GM21423 (cell line): Measurements from ENCODE around the gene MAPKAPK3.
A peak's percentile ranks its signal among the peaks of the same experiment; 100 is the strongest.

Source experiments
- ATAC-seq: cut with Tn5 transposase; IDR thresholded peaks from one replicate; pipeline ENCODE4 v1.9.1; 2021; ENCODE audit warnings: mild to moderate bottlenecking, moderate library complexity; ENCODE audit not compliant: unreplicated experiment

MAPKAPK3 gene

GRCh38 chr3:50608278-50608677 lies 8.7 kb upstream of the MAPKAPK3 start:
- ATAC-seq, result no peak

DNA sequence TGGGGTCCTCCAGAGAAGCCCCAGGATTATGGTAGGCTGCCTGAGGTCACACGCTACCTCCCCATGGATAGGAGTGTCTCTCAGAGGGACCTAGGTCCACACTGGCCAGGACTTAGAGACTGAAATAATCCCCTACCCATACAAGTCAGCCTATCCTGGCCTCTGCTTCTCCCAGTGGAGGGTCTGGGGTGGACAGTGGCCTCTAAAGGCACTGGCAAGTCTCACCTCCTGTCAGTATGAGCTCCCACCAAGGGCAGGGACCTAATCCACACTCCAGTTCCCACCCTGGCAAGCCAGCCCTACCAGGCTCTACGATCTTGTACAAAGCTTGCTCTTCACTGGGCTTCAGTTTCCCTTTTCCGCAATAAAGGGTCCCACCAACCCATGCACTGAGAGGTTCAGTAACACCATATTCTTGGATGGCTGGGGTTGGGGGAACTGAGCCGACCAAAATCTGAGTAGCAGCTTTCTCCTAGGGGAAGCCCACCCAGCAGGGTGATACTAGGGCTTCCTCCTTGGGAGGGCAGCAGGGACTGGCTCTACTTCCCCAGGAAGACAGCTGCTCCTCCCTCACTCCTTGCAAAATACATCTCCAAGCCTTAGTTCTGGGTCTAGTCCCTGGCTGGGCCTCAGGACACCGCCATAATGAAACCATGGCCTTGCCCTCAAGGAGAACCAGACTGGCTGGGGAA lies 7.7 kb upstream of the MAPKAPK3 start:
- ATAC-seq, result no peak

DNA sequence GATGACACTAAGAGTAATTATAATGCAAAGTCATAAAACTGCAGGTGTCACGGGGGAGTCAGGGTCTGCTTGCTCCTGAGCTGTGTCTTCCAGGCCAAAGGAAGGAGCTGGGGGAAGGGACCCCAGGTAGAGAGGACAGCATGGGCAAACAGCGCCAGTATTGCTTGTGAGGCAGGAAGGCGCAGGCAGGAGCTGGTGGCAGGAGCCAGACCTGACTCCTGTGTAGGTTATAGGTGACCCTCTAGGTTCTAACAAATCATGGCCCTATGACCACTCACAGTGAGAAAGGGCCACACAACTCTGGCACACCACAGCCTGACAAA lies 7.2 kb upstream of the MAPKAPK3 start:
- no peak for ATAC-seq

- no peak for ATAC-seq
These were observed 6.6 kb upstream of the MAPKAPK3 start for GRCh38 chr3:50610181-50610971.

DNA sequence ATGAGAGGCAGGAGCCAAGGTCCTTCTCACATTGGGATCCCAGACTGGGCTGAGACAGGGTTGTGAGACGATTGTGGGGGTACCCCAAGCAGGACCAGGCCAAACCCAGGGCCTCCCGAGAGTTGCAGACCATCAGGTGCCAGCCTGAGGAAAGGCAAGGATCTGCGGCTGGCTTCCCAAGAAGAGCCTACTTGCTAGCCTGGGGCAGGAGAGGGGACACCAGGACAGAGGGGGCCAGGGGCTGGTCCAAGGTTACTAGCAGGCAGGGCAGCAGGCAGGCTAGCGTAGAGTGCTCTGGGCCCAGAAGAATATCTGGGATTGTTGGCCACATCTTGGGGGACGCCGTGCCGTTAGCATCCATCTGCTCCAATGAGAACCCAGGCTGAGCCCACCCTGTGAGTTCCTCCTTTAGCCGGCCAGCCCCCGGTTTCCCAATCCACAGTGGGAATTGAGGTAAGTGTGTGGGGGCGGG lies 5.9 kb upstream of the MAPKAPK3 start:
- no peak for ATAC-seq

- peak; percentile 60 for ATAC-seq
These were observed 5.3 kb upstream of the MAPKAPK3 start, which contains the start of gene CISH for GRCh38 chr3:50611464-50612233. CISH (minus strand) TSS chr3:50611774; CDS start chr3:50611650, 124 bp downstream.

DNA sequence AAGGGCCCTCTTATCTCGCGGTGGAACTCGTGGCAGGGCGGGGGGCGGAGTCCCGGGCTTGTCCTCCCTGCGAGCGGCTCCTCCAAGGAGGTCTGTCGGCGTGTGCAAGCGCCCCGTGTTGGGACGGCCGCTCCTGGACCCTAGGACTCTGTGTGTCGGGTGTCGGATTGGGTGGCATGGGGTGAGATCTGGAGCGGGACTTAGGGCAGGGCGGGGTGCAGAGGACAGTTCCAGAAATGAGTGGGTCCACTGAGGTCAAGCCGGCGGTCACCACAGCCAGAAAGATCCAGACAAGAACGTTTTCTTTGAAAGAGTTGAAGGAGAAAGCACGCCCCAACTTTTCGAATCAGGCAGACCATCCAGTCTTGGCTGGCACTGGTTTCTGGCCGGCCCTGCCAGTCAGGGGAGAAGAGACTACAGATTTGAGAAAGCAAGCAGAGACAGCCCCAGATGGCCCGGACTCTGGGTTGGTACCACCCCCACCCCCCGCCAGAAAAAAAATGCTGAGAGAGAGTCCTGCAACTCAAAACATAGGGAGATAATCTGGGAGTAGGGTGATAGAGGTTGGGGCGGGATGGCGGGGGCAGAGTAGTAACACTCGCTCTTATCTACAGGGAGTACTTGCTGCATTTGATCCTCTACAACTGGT lies 4.6 kb upstream of the MAPKAPK3 start:
- ATAC-seq, result no peak

- no peak for ATAC-seq
These were observed 3.7 kb upstream of the MAPKAPK3 start for GRCh38 chr3:50612970-50613846.

- no peak for ATAC-seq
These were observed 1.8 kb upstream of the MAPKAPK3 start for GRCh38 chr3:50615190-50615589.

DNA sequence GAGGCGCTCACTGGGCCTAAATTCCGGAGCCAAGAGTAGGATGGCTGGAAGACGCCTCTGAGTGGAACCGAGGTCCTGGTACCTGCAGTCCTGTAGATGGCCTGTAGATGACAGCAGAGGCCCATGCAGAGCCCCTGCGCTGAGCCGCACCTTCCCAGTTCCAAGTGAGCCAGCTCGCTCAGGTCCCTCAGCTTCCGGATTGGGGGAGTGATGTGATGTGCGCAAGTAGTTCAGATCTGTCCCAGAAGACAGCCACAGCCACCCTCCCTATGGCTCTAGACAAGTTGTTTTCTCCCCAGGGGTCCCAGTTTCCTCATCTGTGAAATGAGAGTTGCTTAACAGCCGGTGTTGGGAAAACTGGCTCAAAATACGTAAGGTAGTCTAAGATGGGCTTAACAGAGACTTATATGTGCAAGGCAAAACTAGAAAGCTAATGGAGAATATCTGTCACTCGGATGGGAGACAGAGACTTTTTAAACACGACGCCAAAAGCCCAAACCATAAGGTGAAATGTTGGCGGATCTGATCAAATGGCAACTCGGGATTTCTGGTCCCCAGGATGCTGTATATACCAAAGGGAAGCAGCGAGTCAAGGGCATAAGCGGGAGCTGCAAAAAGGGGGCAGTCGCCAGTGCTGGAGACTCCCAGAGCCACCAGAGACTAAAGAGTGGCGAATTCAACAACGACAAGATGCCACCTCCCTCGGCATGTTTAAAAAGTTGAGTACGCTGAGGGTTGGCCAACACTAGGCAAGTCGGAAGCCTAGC lies 765 bp upstream of the MAPKAPK3 start:
- ATAC-seq, result peak; percentile 29

- ATAC-seq, result peak; percentile 62
These were observed 218 bp upstream of the MAPKAPK3 start for GRCh38 chr3:50616770-50617095.

GRCh38 chr3:50617911-50618481 lies 1.0 kb downstream of the MAPKAPK3 start:
- ATAC-seq, result no peak

DNA sequence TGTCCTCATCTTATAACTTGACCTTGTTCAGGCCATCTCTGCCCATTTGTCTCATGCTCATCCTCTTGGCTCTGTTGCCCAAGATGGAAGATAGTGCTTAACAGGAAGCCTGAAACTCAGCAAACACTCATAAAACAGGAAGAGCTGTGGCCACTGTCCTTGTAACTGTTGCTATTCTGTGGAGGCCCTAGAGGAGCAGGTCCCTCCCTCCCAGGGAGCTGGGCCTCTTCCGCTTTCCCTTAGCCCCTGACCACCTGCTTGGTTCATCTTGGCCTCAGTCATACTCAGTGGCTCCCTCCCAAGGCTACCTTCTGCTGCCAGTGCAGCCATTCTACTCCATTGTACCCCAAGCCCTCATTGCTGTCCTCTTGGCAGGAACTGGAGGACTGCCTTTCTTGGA lies 3.5 kb downstream of the MAPKAPK3 start:
- no peak for ATAC-seq

GRCh38 chr3:50620820-50621219 lies 3.9 kb downstream of the MAPKAPK3 start:
- ATAC-seq, result no peak

- ATAC-seq, result no peak
These were observed 5.9 kb downstream of the MAPKAPK3 start for GRCh38 chr3:50622881-50623280.

DNA sequence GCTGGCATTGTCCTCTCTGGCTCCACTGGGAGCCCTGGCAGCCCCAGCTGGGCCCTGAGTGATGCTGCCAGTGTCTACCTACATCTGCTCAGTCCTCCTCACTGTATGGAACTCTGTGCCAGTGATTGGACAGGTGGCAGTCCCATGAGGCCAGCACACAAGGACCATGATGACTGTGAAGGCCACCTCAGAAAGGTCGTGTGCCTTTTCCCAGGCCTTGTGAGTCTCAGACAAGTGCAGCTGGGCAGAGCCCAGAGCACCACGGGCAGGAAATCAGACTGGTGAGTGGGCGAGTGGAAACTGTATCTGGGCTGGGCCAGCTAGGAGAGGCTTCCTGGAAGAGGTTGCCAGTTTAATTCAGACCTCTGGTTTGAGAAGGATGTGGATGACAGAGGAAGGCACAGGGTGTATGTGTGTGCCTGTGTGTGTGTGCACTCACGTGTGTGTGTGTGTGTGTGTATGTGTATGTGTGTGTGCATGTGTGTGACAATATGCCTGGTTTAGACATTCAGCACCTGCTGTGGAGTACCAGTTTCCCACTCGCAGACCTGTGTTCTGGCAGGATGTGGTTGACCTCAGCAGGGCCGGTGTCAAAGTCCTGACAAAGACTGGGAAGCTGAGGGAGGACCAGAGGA lies 7.0 kb downstream of the MAPKAPK3 start:
- ATAC-seq, result peak; percentile 36

DNA sequence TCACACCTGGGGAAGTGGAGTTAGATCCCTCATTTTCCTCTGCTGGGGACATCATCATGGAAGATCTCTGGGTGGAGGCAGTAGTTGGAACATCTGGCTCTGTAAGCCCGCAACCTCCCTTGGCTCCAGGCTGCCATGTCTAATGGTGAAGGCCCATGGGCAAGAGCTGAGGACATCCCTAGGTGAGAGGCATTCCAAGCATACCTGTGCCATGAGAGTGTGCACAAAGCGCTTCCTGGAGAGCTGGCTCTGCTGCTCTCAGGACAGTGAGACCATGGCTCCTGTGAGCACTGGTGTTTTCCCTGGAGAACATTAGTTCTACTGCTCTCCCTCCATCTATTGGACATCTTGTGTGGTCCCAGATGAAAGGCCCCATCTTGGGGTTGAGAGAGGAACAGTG lies 7.7 kb downstream of the MAPKAPK3 start:
- ATAC-seq, result no peak
